ENCODE data around the gene MFNG.
A peak's percentile ranks its signal among the peaks of the same experiment; 100 is the strongest.

Gene MFNG

DNA sequence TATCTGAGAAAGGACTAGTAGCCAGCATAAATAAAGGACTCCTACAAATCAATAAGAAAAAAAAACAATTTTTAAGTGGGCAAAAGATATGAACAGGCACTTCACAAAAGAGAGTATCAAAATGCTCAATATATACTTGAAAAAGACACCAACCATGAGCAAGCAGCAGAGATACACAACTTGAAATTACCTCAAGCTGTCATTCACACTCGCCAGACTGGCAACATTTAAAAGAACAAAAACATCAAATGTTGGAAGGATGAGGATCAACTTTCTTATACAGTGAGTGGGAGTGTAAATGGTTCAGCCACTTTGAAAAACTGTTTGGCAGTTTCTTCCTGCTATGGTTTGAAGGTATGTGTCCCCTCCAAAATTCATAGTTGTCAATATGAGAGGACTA lies 35.0 kb downstream of the MFNG start:
- peaks cover 2% of the 10 kb centered on the region for H3K27me3 ChIP-seq (ENCODE audit: insufficient read depth, poor library complexity, severe bottlenecking)
- H3K4me3 ChIP-seq (replicated peaks; ENCODE audit: insufficient read depth, low read length), result no peak overlapping the region
- H3K27ac ChIP-seq (replicated peaks), result no peak overlapping the region
- TF ChIP-seq, protein P1, sequence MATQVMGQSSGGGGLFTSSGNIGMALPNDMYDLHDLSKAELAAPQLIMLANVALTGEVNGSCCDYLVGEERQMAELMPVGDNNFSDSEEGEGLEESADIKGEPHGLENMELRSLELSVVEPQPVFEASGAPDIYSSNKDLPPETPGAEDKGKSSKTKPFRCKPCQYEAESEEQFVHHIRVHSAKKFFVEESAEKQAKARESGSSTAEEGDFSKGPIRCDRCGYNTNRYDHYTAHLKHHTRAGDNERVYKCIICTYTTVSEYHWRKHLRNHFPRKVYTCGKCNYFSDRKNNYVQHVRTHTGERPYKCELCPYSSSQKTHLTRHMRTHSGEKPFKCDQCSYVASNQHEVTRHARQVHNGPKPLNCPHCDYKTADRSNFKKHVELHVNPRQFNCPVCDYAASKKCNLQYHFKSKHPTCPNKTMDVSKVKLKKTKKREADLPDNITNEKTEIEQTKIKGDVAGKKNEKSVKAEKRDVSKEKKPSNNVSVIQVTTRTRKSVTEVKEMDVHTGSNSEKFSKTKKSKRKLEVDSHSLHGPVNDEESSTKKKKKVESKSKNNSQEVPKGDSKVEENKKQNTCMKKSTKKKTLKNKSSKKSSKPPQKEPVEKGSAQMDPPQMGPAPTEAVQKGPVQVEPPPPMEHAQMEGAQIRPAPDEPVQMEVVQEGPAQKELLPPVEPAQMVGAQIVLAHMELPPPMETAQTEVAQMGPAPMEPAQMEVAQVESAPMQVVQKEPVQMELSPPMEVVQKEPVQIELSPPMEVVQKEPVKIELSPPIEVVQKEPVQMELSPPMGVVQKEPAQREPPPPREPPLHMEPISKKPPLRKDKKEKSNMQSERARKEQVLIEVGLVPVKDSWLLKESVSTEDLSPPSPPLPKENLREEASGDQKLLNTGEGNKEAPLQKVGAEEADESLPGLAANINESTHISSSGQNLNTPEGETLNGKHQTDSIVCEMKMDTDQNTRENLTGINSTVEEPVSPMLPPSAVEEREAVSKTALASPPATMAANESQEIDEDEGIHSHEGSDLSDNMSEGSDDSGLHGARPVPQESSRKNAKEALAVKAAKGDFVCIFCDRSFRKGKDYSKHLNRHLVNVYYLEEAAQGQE (IDR thresholded peaks at IDR 0.05; ENCODE audit: insufficient replicate concordance, low read depth), result no peak
- TF ChIP-seq SPI1 (IDR thresholded peaks at IDR 0.05; ENCODE audit: borderline replicate concordance, low read depth) (no peak), GABPA (IDR thresholded peaks at IDR 0.05; ENCODE audit: low read depth) (no peak), POLR2AphosphoS5 (IDR thresholded peaks at IDR 0.05; ENCODE audit: low read depth) (no peak)
- TF ChIP-seq, protein P2, sequence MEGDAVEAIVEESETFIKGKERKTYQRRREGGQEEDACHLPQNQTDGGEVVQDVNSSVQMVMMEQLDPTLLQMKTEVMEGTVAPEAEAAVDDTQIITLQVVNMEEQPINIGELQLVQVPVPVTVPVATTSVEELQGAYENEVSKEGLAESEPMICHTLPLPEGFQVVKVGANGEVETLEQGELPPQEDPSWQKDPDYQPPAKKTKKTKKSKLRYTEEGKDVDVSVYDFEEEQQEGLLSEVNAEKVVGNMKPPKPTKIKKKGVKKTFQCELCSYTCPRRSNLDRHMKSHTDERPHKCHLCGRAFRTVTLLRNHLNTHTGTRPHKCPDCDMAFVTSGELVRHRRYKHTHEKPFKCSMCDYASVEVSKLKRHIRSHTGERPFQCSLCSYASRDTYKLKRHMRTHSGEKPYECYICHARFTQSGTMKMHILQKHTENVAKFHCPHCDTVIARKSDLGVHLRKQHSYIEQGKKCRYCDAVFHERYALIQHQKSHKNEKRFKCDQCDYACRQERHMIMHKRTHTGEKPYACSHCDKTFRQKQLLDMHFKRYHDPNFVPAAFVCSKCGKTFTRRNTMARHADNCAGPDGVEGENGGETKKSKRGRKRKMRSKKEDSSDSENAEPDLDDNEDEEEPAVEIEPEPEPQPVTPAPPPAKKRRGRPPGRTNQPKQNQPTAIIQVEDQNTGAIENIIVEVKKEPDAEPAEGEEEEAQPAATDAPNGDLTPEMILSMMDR (IDR thresholded peaks at IDR 0.05; ENCODE audit: insufficient read depth, low read length), result no peak
- DNase-seq (ENCODE audit: low read depth in 1 of 2, low spot score in 1 of 2), result no peak

DNA sequence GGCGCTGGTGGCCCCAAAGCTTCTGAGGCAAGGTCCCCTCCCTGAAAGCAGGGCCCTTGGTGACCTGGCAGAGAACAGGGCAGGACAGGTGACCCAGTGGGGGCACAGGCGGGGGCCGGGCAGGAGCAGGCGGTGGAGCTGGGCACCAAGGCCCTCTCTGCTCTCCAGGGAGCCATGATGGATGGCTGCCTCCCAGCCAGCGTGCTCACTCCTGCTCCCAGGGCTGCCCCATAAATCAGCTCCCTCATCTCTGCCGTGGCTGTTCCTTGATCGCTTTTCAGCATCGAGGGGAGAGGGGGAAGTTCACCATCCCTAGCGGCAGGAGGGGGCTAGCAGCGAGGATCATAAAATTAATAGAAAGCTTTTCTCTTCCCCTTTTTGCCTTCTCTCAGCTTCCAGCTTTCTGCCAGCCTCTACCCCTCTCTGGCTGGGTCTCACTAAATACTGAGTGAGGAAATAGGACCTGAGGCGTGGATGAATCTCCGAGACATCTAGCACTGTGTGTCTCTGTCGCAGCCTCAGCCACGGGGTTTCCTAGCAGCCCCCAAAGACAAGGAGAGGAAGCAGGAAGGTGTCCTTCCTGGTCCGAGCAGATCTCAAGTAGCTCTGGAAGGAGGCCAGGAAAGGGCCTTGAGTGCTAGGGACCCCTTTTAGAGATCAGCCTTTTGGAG lies 36.7 kb downstream of the MFNG start:
- DNase-seq (ENCODE audit: low read depth in 1 of 2, low spot score in 1 of 2), result no peak
- peaks cover 2% of the 10 kb centered on the region for H3K27me3 ChIP-seq (ENCODE audit: insufficient read depth, poor library complexity, severe bottlenecking)

DNA sequence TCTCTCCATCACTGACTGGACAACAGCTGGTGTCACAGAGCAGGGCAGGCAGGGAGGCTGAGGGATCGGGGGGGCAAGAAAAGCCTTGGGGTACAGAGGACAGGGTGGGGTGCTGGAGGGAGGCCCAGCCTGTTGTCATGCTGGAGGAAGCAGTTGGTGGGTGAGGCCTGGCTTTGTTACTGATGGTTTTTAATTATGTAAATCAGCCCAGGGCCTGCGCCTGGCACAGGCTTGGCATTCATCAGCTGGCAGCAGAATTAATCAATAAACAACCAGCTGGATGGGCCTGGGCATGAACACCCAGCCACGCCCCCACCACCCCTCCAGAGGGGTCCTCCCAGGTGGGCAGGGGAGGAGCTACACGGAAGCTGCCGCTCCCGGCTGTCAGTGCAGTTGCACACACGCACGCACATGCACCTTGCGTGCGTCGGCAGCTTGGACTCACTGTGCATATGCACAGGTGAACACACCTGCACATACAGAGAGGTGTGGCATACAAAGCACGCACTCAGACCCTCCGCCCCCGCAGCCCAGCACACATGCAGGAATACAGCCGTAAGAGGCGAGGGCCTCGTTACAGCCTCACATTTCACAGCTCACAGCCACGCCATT lies 37.6 kb downstream of the MFNG start:
- H3K4me3 ChIP-seq (replicated peaks; ENCODE audit: insufficient read depth, low read length), result no peak overlapping the region
- peaks cover 2% of the 10 kb centered on the region for H3K27me3 ChIP-seq (ENCODE audit: insufficient read depth, poor library complexity, severe bottlenecking)
- no peak overlapping the region for H3K27ac ChIP-seq (replicated peaks)
- DNase-seq (ENCODE audit: low read depth in 1 of 2, low spot score in 1 of 2), result no peak
- TF ChIP-seq, protein P2 (IDR thresholded peaks at IDR 0.05; ENCODE audit: insufficient read depth, low read length), result no peak
- TF ChIP-seq, protein P1 (IDR thresholded peaks at IDR 0.05; ENCODE audit: insufficient replicate concordance, low read depth), result no peak
- TF ChIP-seq GABPA (IDR thresholded peaks at IDR 0.05; ENCODE audit: low read depth) (no peak), POLR2AphosphoS5 (IDR thresholded peaks at IDR 0.05; ENCODE audit: low read depth) (no peak), SPI1 (IDR thresholded peaks at IDR 0.05; ENCODE audit: borderline replicate concordance, low read depth) (no peak)

More for the DNA sequence above, 36.7 kb downstream of the MFNG start:
- TF ChIP-seq SPI1 (IDR thresholded peaks at IDR 0.05; ENCODE audit: borderline replicate concordance, low read depth) (peak; percentile 38; the same call in 1 of the 2 replicates), GABPA (IDR thresholded peaks at IDR 0.05; ENCODE audit: low read depth) (no peak), POLR2AphosphoS5 (IDR thresholded peaks at IDR 0.05; ENCODE audit: low read depth) (no peak)
- Histone ChIP-seq H3K4me3 (replicated peaks; ENCODE audit: insufficient read depth, low read length) (no peak overlapping the region), H3K27ac (replicated peaks) (no peak overlapping the region)

DNA sequence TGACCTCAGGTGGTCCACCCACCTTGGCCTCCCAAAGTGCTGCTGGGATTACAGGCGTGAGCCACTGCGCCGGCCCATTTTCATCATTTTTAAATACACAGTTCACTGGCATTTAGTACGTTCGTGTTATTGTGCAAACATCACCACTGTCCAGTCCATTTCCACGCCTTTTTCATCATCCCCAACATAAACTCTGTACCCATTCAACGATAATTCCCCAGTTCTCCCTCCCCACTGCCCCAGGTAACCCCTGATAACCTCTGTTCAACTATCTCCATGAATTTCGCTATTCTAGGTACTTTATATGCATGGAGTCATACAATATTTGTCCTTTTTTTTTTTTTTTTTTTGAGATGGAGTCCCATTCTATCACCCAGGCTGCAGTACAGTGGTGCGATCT lies 40.7 kb downstream of the MFNG start:
- no peak overlapping the region for H3K27ac ChIP-seq (replicated peaks)
- no peak overlapping the region for H3K4me3 ChIP-seq (replicated peaks; ENCODE audit: insufficient read depth, low read length)
- TF ChIP-seq, protein P1 (IDR thresholded peaks at IDR 0.05; ENCODE audit: insufficient replicate concordance, low read depth), result no peak
- TF ChIP-seq, protein P2 (IDR thresholded peaks at IDR 0.05; ENCODE audit: insufficient read depth, low read length), result no peak
- TF ChIP-seq POLR2AphosphoS5 (IDR thresholded peaks at IDR 0.05; ENCODE audit: low read depth) (no peak), SPI1 (IDR thresholded peaks at IDR 0.05; ENCODE audit: borderline replicate concordance, low read depth) (no peak), GABPA (IDR thresholded peaks at IDR 0.05; ENCODE audit: low read depth) (no peak)
- DNase-seq (ENCODE audit: low read depth in 1 of 2, low spot score in 1 of 2), result no peak
- H3K27me3 ChIP-seq (ENCODE audit: insufficient read depth, poor library complexity, severe bottlenecking), result peaks cover 2% of the 10 kb centered on the region

All from HL-60 (cell line).